GM12873 (cell line): ENCODE measurements around the gene PLIN3.

Source experiments
- CTCF ChIP-seq: IDR thresholded peaks from 2 replicates; pipeline ENCODE4 v1.5.1; 2012; ENCODE audit warnings: low read depth, mild to moderate bottlenecking, moderate library complexity, low read length, control low read depth; ENCODE audit not compliant: insufficient read depth; ENCODE audit errors: missing control alignments

Gene PLIN3

GRCh38 chr19:4867534-4868285 is at the start of gene PLIN3:
TSS of gene PLIN3 (minus strand) at chr19:4867667. CDS start at chr19:4861394, 6,273 bp downstream.
- no peak for TF ChIP-seq CTCF

- no peak for TF ChIP-seq CTCF
Observed at GRCh38 chr19:4916292-4917082, 49.0 kb upstream of the PLIN3 start.

GRCh38 chr19:4914736-4915501 is 47.5 kb upstream of the PLIN3 start:
- no peak for TF ChIP-seq CTCF

GRCh38 chr19:4913996-4914735 is 46.7 kb upstream of the PLIN3 start:
- TF ChIP-seq CTCF: no peak

GRCh38 chr19:4911786-4912672 is 44.6 kb upstream of the PLIN3 start:
- TF ChIP-seq CTCF: peak; percentile 63

- TF ChIP-seq CTCF: no peak
Observed at GRCh38 chr19:4911314-4911713, 43.8 kb upstream of the PLIN3 start.
